ENCODE data around the gene CFB.
"Not testable (repeated sequence)": the region's sequence is repeated elsewhere in the genome, so short reads cannot be mapped to it uniquely, and the experiment has no call there.

The CFB gene

GRCh38 chr6:31945507-31946369 lies at the start of gene CFB:
TSS of gene CFB (plus strand) at chr6:31946095. CDS start at chr6:31946222, 127 bp downstream.
- no peak for DNase-seq

DNA sequence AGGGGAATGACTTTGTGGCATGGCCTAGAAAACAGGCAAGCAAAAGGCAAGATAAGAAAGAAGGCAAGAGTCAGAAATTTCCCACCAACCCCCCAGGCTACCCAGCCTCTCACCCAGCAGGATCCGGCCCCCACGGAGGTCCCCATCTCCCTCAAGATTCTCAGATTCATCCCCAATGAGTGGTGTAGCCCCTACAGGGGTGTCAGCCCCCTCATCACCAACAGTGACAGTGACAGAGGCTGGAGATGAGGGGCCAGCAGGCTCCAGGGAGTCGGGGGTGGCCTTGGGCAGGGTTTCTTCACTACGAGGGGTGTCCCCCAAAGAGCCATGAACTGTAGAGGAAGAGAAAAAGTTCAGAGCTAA lies 49.4 kb upstream of the CFB start:
- no peak for DNase-seq

DNA sequence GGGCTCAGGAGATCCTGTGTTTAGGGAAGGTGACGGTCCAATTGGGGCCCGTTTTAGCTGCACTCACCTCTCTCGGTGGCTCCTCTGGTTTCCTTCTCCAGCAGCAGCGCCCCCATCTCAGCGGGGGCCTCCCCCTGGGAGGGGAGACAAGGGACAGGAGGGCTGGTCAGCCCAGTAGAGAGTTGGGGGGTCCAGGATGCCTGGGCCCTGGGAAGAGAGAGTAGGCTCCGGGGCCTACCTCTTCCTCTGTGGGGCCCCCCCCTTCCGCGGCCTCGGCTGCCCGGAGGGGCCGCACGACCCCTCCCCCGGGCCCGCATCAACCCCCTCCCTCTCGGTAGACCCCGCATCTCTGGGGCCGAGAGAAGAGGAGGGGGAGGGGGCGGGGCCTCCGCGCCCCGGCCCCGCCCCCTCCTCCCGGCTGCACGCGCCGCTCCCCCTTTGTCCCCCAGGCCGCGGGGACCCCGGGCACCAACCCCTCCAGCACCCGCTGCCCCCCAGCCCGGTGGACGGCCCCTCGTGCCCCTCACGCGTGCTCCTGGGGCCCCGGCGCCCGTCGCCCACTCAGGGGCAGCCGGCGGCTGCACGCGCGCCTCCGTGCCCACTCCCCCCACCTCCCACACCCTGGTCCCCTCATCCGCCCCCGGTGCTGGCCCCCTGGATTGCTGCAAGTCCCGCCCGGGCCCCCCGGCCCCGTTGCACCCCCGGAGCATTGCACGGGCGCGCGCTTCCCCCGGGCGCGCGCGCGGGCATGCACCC lies 48.9 kb upstream of the CFB start:
- DNase-seq, result no peak

DNA sequence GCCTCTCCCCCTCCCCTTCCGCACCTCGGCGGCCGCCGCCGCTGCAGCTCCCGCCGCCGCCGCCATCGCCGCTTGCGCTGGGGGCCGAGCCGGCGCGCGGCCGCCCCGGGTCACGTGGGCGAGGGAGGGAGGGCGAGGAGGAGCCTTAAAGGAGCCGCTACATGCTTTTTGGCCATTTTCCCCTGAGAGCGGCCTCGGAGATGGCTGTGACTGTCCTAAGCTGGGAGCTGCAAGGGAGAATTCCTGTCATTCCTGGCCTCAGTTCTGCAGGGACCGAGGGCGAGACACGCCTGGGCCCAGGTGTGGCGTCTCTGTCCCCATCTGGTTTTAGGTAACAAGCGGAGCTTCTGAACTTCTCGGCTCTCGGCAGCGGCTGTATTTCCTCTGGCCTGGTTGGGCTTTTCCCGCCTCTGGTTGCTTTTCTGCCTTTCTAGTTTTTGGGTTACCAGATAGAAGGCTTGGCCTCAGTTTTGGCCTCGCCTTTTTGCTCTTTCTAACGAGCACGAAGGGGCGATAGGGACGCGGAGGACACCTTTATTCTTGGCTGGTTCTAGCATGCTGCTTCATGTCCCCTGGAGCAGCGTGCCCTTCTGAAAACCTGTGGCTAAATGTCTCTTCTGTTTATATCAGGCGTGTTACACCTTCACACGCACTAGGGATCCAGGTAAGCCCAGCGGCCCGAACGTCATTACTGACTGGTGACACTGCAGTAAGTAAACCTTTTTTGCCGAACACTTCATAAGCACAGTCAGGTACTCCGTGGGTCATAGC lies 48.1 kb upstream of the CFB start, which contains the start of gene EHMT2:
Gene EHMT2 (minus strand): TSS at position 87 of the 771 bp plus-strand sequence. CDS start 21 bp downstream, at position 66.
- peak; percentile 79 to 87 for DNase-seq

DNA sequence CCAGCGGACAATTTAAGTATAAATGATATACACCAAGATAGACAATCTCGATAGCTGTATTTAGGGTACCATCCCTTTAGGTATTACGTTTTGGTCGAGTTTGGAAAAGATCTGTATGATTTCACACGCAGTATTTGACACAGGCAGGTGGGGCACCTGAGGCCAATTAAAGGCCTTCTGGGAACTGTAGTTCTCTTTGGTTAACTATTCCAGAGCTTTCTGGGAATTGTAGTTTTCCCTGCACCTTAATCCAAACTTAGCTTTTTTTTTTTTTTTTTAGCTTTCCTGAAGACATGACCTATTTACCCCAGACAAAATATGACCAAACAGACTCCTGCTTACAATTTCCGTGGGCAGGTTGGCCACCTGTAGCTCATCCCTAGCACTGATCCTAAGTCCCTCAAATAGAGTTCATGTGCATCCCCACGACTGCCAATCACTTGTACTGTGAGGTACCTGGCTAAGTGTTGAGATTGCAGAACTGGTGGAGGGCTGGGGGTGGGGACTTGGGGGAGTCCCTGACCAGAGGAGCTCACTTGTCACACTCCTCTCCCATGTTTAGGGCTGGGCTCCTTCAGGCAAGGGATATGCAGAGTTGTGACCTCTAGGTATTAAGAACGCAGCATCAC lies 47.4 kb upstream of the CFB start:
- peak; percentile 42 to 63 for DNase-seq

DNA sequence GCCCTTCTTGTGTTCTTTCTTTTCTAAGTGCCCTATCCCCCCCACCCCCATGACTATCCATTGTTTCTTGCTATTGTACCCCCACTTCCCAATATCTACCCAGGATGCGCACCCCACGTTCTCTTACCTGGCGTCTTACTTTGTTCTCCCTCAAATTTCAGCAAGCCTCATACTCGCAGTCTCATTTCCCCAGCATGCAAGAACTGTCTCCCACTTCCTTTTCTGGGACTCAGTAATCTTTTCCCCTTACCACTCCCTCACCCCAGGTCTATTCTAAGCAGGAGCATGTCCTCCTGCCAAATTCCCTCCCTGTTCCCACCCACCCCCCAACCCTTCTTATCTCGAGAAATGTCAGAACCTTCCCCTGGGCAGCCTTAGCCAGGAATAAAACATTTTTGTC lies 46.7 kb upstream of the CFB start:
- DNase-seq, result no peak

DNA sequence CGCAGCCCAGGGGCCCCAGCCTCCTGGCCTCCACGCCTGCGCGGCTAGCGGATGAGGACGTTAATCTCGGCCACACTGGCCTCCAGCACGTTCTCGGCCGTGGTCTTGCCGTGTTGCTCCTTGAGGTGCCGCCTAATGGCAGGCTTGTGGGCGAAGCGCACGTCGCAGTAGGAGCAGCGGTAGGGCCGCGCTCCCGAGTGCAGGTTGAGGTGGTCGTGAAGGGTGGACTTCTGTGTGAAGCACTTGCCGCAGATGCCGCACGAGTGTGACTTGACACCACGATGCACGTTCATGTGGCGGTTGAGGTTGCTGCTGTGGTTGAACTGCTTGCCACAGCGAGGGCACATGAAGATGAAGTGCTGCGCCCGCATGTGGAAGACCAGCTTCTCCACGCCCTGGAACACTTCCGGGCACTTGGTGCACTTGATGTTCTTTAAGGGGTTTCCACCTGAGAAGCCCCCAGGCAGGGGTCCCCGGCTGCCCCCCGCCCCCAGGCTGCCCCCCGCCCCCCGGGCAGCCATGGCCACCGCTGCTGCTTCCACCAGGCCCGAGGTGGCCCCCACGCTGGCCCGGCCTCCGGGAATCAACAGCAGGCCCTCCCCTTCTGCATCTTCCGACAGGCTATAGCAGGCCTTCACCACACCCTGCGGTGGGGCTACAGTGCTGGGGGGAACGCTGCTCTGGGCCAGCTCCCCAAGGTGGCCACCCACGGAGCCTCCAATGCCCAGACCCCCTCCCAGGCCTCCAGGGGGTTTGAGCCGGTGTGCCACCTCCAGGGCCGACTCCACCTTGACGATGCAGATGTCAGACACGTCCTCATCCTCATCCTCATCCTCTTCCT lies 45.8 kb upstream of the CFB start:
- no peak for DNase-seq

GRCh38 chr6:31900917-31901414 lies 44.9 kb upstream of the CFB start:
- peak in 1 of 2 experiments; percentile 2 for DNase-seq

- peak; percentile 26 to 27 for DNase-seq
These were observed 44.4 kb upstream of the CFB start for GRCh38 chr6:31901415-31901952.

DNA sequence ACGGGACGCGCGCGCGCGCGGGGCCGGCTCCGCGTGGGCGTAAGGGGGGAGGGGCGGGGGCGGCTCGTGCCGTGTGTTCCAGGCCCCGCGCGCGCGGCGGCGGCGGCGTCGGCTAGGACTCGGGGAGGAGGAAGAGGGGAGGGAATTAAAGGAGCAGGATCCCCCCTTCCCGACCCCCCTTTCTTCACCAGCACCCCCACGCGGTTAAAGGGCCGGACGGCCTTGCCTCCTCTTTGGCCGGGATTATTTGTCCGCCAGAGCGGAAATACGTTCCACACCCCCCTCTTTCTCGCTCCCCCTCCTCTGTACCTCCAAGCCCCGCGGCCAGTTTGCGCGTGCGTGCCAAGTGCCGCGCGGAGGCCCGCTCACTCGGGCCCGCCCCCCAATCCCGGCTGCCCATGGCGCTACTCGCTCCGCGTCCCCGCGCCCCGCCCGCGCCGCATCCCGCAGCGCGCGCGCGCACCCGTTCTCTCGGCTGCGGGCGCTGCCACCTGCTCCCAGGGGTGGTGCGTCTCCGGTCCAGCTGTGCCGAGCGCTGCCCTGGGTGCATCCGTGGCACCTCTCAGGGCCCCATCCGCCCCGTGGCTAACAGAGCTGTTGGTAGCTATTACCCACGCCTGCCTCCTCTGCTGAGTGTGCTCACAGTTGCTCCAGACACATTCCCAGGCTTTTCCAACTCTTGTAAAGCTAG lies 43.8 kb upstream of the CFB start, which contains the start of gene ZBTB12:
Gene ZBTB12 (minus strand): TSS at position 134 of the 691 bp plus-strand sequence. CDS start 781 bp downstream, outside the sequence.
- peak; percentile 96 for DNase-seq

DNA sequence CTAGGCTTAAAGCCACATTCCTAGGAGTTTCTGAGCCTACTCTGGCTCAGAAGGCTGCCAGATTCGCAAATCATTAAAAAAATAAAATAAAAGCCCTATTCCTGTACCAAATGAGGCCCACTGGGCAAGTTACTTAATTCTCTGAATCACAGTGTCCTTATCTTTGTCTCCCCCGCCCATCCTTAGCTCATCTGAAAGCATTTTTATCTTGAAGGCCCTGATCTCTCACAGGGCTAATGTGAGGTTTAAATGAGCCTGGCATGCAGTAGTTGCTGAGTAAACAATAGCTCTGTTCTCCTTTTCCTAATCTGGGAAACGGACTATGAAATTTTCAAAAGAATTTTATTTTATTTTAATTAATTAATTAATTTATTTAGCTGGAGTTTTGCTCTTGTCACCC lies 41.9 kb upstream of the CFB start:
- no peak for DNase-seq

DNA sequence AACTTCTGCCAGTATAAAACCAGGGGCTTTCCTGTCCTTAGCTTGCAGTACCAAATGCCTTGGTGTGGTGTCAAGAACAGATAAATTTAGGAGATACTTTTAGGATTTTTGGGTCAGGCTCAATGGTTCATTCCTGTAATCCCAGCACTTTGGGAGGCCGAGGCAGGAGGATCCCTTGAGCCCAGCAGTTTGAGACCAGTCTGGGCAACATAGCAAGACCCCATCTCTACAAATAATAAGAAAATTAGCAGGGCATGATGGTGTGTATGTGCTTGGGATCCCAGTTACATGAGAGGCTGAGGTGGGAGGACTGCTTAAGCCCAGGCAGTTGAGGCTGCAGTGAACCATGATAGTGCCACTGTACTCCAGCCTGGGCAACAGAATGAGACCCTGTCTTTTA lies 40.9 kb upstream of the CFB start:
- no peak for DNase-seq

DNA sequence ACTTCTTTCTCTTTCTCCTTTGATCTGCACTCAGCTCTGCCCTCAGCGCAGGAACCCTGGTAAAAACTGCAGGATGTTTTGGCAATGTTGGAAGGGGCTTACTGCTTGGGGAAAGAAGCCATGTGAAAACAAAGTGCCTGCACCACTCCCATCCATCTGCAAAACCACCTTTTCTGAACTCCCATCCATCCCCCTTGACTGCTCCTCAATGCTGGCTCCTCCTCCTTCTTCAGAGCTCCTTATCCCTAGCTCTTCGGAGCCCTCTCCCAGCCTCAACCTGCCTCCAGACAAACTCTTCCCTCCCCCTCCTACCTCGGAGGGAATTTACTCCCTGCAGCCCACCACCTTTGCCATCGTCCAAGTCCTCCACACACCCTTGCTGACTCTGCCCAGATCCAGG lies 39.8 kb upstream of the CFB start:
- DNase-seq, result no peak

DNA sequence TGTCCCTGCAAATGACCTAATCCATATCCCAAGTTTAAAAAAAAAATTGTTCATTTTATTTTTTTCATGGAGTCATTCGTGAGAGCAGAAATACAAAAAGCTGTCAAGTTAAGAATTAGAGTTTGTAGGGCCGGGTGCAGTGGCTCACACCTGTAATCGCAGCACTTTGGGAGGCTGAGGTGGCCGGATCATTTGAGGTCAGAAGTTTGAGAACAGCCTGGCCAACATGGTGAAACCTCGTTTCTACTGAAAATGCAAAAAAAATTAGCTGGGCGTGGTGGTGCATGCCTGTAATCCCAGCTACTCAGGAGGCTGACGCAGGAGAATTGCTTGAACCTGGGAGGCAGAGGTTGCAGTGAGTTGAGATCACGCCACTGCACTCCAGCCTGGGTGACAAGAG lies 39.2 kb upstream of the CFB start:
- DNase-seq, result not testable (repeated sequence)

- DNase-seq, result no peak
These were observed 38.6 kb upstream of the CFB start for GRCh38 chr6:31907158-31907813.

- not testable (repeated sequence) for DNase-seq
These were observed 37.6 kb upstream of the CFB start for GRCh38 chr6:31908255-31908654.

DNA sequence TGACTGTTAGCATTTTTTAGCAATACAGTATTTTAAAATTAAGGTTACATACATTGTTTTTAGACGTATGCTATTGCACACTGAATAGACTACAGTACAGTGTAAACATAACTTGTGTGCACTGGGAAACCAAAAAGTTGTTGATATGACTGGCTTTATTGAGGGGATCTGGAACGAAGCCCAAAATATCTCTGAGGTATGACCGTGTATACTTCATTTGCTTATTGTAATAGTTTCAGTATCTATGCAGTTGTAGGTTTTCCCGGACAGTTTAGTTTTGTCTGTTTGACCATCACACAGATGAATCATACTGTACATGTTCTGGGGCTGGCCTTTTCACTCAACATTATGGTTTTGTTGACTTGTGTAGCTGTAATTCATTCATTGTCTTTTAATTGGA lies 37.1 kb upstream of the CFB start:
- no peak for DNase-seq

GRCh38 chr6:31909298-31909697 lies 36.6 kb upstream of the CFB start:
- not testable (repeated sequence) for DNase-seq

GRCh38 chr6:31911826-31912585 lies 33.9 kb upstream of the CFB start:
- no peak for DNase-seq
